Heart left ventricle (tissue), 16 donors: Measurements from ENCODE around the gene TAMALIN. TPM values are rescaled to one million over a fixed set of nuclear protein-coding genes. Genes with fewer than 3 reads are reported as not detected.

Experiments
- ATAC-seq, 4 donors: fragments of 200-7000 bp; cut with Tn5 transposase; one replicate each; pipeline ENCODE4 v1.9.1; 2020 to 2022; ENCODE audit warnings: moderate library complexity in 4 of 4, mild to moderate bottlenecking in 3 of 4, moderate number of reproducible peaks in 1 of 4
- DNase-seq, 5 donors: peaks; one replicate each; pipeline ENCODE4 v3.0.0-alpha.2; 2020
- H3K27ac ChIP-seq, 12 donors: fragments of 200-600 bp; sonication (generic) in 4 of 12; one replicate each; pipeline versions ENCODE4 v1.5.0 to v1.8.0; 2016 to 2022; ENCODE audit warnings: mild to moderate bottlenecking in 2 of 12
- H3K27me3 ChIP-seq, 9 donors: fragments of 200-600 bp; sonication (generic) in 2 of 9; one replicate each; pipeline versions ENCODE4 v1.5.1 to v1.8.0; 2016 to 2022; ENCODE audit warnings: mild to moderate bottlenecking in 3 of 9
- H3K36me3 ChIP-seq, 9 donors: fragments of 200-600 bp; sonication (generic) in 2 of 9; one replicate each; pipeline versions ENCODE4 v1.5.0 to v1.8.0; 2018 to 2022; ENCODE audit warnings: mild to moderate bottlenecking in 2 of 9
- H3K4me1 ChIP-seq, 12 donors: fragments of 200-600 bp; sonication (generic) in 4 of 12; one replicate each; pipeline versions ENCODE4 v1.5.0 to v1.8.0; 2016 to 2022; ENCODE audit warnings: mild to moderate bottlenecking in 3 of 12
- H3K4me3 ChIP-seq, 12 donors: fragments of 200-600 bp; sonication (generic) in 4 of 12; one replicate each; pipeline versions ENCODE4 v1.5.0 to v1.8.0; 2017 to 2022; ENCODE audit warnings: mild to moderate bottlenecking in 9 of 12, moderate library complexity in 4 of 12
- H3K9me3 ChIP-seq, 12 donors: fragments of 200-600 bp; sonication (generic) in 4 of 12; one replicate each; pipeline versions ENCODE4 v1.5.0 to v1.8.0; 2016 to 2022; ENCODE audit warnings: mild to moderate bottlenecking in 1 of 12
- POLR2A ChIP-seq, 2 donors: fragments of 450-650 bp; IDR thresholded peaks; one replicate each; pipeline ENCODE4 v1.6.1; 2017; ENCODE audit warnings: antibody characterized with exemption in 2 of 2, mild to moderate bottlenecking in 2 of 2, moderate library complexity in 2 of 2
- WGBS, 4 donors: extraction: QIAGEN DNeasy Blood & Tissue Kit in 2 of 4; methylation state at CpG; one replicate each; pipeline versions ENCODE4 v1.1.5 to v1.1.7; 2013 to 2018; 5-methylcytosine and 5-hydroxymethylcytosine counted together
- intact Hi-C, 10 donors: fragments of 100-400 bp; cut with DNase I; formaldehyde crosslinking; loops; one replicate each; pipeline versions ENCODE4 v1.11.1 to v1.14.2; 2022
- polyA plus RNA-seq, 2 donors: library from polyadenylated mRNA; stranded (reverse); fragments of 200-250 nt; gene quantifications; one replicate each; pipeline ENCODE4 v1.2.3, GENCODE V29; 2013
- total RNA-seq, 9 donors: library from RNA; depleted of rRNA in 2 of 9; stranded (reverse); fragments of >200 nt in 2 of 9; fragmentation: NEBNext Ultra II Directional in 3 of 9; extraction: Animal tissue kit (Norgen Biotek cat#: 25700) in 3 of 9; gene quantifications; one replicate each; pipeline versions ENCODE4 v1.1.0 to v1.2.4, GENCODE V29; 2016 to 2023
- TF ChIP-seq, protein P1 (sequence below), 12 donors: fragments of 200-600 bp; sonication (generic) in 4 of 12; IDR thresholded peaks; one replicate each; pipeline versions ENCODE4 v1.5.0 to v1.8.0; 2018 to 2022; ENCODE audit warnings: antibody characterized with exemption in 12 of 12, mild to moderate bottlenecking in 5 of 12
- donor health status: ischemic (EF 13 %, LVEDD 7.1; RV severe dilation, severe dysfunction).
- donor health status: healthy with polysubstance abuse.
- donor health status: DM: no; HTN: yes; CAD: no.
- donor health status: DM: no; HTN: no; CAD: no.
- donor health status: ischemic (EF 25% LVEDD 6.9; RV normal size, moderate dysfunction).
- donor health status: ischemic (EF 25% LVEDD 5.7; RV mildly dilated, moderate dysfunction).
- donor health status: healthy.
- donor health status: DM: yes; HTN: yes; CAD: no.
- donor health status: ischemic (EF 35%, LVEDD 5.7; RV mildly dilated, moderate dysfunction).
- donor health status: nonischemic (EF 11% LVEDD 7.7; RV severe dilation, severe dysfunction).
- donor health status: DM: yes; HTN: yes; CAD: no.
- donor health status: PGD.
- donor health status: ischemic (EF 29% LVEDD 5.4; RV normal size, mild dysfunction).
- donor health status: nonischemic (EF 23%, LVEDD 6.1; RV moderate dilation, normal function).

TAMALIN gene
- total and polyA plus RNA-seq, 11 donors, result 12.9 to 38.0 (median 17.8) TPM

DNA sequence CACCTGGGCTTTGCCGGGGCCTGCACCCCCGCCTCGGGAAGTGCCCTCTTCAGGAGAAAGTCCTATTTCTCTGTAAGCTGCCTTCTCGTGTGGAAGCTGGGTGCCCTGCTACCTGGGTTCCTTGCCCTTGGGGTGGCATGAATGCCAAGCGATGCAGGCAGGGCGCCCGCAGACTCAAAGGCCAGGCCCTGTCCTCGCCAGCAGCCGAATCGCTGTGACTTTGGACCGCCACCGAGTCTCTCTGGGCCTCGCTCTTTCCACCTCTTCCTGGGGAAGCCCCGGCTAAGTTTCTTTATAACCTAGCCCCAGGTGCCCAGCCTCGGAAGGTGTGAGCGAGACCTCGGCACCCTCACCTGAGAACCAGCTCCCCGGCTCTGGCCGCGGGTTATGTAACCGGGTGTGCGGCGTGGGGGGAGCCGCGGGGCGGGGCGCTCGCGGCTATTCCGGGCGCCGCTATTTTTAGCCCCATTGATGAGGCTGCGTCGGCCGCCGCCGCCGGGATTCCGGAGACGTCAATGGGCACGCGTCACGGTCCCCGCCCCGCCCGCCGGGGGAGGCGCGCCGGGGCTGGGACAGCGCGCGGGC lies 29.9 kb downstream of the TAMALIN start:
- no peaks in the 10 kb centered on the region for H3K9me3 ChIP-seq
- peak; percentile 16 to 69 (median 60) for ATAC-seq
- WGBS, 4 donors, result 0 to 13% (median 8%) methylated on average over 12 to 53 of the region's 53 CpGs
- peak overlapping the region; percentile 68 to 98 (median 95) for H3K27ac ChIP-seq
- peak; percentile 92 to 95 (median 93) for DNase-seq
- no peaks in the 10 kb centered on the region for H3K27me3 ChIP-seq
- peaks cover 14 to 86% (median 58%) of the 10 kb centered on the region in 12 donors for H3K4me1 ChIP-seq
- TF ChIP-seq, protein P1, sequence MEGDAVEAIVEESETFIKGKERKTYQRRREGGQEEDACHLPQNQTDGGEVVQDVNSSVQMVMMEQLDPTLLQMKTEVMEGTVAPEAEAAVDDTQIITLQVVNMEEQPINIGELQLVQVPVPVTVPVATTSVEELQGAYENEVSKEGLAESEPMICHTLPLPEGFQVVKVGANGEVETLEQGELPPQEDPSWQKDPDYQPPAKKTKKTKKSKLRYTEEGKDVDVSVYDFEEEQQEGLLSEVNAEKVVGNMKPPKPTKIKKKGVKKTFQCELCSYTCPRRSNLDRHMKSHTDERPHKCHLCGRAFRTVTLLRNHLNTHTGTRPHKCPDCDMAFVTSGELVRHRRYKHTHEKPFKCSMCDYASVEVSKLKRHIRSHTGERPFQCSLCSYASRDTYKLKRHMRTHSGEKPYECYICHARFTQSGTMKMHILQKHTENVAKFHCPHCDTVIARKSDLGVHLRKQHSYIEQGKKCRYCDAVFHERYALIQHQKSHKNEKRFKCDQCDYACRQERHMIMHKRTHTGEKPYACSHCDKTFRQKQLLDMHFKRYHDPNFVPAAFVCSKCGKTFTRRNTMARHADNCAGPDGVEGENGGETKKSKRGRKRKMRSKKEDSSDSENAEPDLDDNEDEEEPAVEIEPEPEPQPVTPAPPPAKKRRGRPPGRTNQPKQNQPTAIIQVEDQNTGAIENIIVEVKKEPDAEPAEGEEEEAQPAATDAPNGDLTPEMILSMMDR (IDR thresholded peaks at IDR 0.05), result no peak
- TF ChIP-seq POLR2A (IDR thresholded peaks at IDR 0.05), result peak; percentile 11 to 47
- intact Hi-C loops, result no loop called here
- peak overlapping the region in 9 of 12 donors; percentile 40 to 94 (median 57) for H3K4me3 ChIP-seq
- H3K36me3 ChIP-seq, result no peaks in the 10 kb centered on the region

GRCh38 chr12:52037248-52037861 lies 30.6 kb downstream of the TAMALIN start:
- H3K4me1 ChIP-seq, result peaks cover 12 to 87% (median 59%) of the 10 kb centered on the region in 12 donors
- H3K27ac ChIP-seq, result peak overlapping the region; percentile 74 to 98 (median 94)
- DNase-seq (peak; percentile 68 to 78 (median 71)), ATAC-seq (no peak)
- no peaks in the 10 kb centered on the region for H3K27me3 ChIP-seq
- intact Hi-C loops, result no loop called here
- TF ChIP-seq, protein P1 (IDR thresholded peaks at IDR 0.05), result peak in 1 of 12 donors; percentile 27
- TF ChIP-seq POLR2A (IDR thresholded peaks at IDR 0.05), result no peak
- no peaks in the 10 kb centered on the region for H3K9me3 ChIP-seq
- no peaks in the 10 kb centered on the region for H3K36me3 ChIP-seq
- peak overlapping the region; percentile 57 to 94 (median 72) for H3K4me3 ChIP-seq
- WGBS, 4 donors, result 1 to 5% (median 2%) methylated on average over 16 to 59 of the region's 59 CpGs

DNA sequence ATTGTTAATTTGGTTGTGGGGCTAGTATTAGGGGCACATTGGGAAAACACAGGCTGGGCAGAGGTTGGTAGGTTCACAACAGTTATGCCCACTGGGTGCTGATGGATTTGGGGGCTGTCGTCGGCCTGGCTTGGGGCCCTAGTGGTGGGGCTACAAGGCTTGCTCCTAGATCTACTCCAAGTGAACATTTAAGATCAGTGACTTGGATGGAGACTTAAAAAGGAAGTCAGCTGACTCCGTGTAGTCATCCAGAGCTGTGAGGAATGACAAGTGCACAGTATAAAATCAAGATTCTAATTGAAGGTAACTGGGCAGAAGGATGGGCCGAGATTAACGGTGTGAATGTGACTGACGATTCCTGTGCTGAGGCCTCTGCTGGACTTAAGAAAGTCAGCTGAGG lies 31.7 kb downstream of the TAMALIN start:
- no peak for DNase-seq
- peaks cover 20 to 90% (median 65%) of the 10 kb centered on the region in 12 donors for H3K4me1 ChIP-seq
- no peaks in the 10 kb centered on the region for H3K36me3 ChIP-seq
- intact Hi-C loops, result no loop called here
- peak overlapping the region in 11 of 12 donors; percentile 57 to 94 (median 71) for H3K4me3 ChIP-seq
- TF ChIP-seq POLR2A (IDR thresholded peaks at IDR 0.05), result peak in 1 of 2 donors; percentile 26
- TF ChIP-seq, protein P1 (IDR thresholded peaks at IDR 0.05), result no peak
- WGBS, 4 donors, result 43 to 50% (median 47%) methylated on average over 6 of the region's 6 CpGs
- peak overlapping the region in 10 of 12 donors; percentile 32 to 98 (median 94) for H3K27ac ChIP-seq
- H3K27me3 ChIP-seq, result no peaks in the 10 kb centered on the region
- H3K9me3 ChIP-seq, result no peaks in the 10 kb centered on the region
- ATAC-seq, result no peak

DNA sequence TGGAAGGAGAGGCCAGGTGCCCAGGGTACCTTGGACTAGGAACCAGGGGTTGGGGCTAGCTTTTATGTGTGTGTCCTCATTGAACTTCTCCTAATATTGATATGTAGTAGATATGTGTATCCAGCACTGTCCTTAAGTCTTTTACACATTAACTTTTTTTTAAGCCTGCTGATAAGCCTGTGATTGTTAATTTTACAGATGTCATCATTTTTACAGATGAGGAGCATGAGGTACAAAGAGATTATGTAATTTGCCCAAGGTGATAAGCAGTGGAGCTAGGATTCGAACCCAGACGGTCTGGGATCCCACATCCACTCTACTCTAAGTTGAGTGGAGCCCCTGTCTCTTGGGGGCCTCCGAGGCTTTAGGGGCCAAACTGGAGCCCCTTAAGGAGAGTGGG lies 34.3 kb downstream of the TAMALIN start:
- no peaks in the 10 kb centered on the region for H3K27me3 ChIP-seq
- ATAC-seq, result no peak
- H3K36me3 ChIP-seq, result no peaks in the 10 kb centered on the region
- 76 to 85% (median 81%) methylated on average over 3 of the region's 3 CpGs for WGBS, 4 donors
- H3K4me3 ChIP-seq, result no peak overlapping the region
- TF ChIP-seq, protein P1 (IDR thresholded peaks at IDR 0.05), result no peak
- no peak for TF ChIP-seq POLR2A (IDR thresholded peaks at IDR 0.05)
- intact Hi-C loops, result no loop called here
- peak overlapping the region in 10 of 12 donors; percentile 48 to 99 (median 97) for H3K27ac ChIP-seq
- no peaks in the 10 kb centered on the region for H3K9me3 ChIP-seq
- H3K4me1 ChIP-seq, result peaks cover 28 to 94% (median 75%) of the 10 kb centered on the region in 12 donors
- no peak for DNase-seq
